Activated CD8-positive, alpha-beta memory T cell treated with anti-CD3 and anti-CD28 coated beads for 24 hours (primary cell): ENCODE results near the gene RHO.
"Not testable (repeated sequence)": the region's sequence is repeated elsewhere in the genome, so short reads cannot be mapped to it uniquely, and the experiment has no call there.

ENCODE experiments used
- DNase-seq: peaks from one replicate; pipeline ENCODE4 v3.0.0-alpha.2; 2020

The RHO gene

GRCh38 chr3:129522953-129523352, 5.5 kb upstream of the RHO start:
- no peak for DNase-seq

DNA sequence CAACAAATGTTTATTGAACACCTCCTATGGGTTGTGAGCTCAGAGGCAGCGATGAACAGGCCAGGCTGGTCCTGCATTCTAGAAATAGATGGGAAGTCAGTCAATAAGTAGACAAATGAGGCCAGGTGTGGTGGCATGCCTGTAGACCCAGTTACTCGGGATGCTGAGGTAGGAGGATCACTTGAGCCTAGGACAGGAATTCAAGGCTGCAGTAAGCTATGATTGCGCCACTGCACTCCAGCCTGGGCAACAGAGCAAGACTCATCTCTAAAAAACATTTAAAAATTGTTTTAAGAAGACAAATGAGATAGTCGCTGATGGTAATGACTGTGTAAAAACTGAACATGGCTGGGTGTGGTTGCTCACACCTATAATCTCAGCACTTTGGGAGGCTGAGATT, 4.4 kb upstream of the RHO start:
- no peak for DNase-seq

GRCh38 chr3:129525341-129525968, 3.0 kb upstream of the RHO start:
- no peak for DNase-seq

GRCh38 chr3:129526121-129526900, 2.1 kb upstream of the RHO start:
- no peak for DNase-seq

DNA sequence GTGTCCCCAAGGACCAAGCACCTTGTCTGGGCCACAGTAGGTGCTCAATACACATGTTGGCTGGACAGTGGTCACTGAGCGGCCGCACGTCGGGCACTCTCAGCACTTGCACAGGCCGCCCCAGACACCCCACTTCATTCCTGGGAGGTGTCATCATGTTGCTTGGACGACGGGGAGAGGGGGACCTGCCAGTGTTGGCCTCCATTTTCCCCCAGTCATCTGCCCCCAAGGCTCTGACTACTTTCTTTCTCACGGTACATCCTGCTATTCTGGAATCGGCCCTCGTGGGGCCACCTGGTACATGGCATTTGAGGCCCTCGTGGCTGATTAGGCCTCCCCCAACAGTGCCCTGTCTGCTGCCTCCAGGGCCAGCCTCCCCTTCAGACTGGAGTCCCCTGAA, 1.2 kb upstream of the RHO start:
- no peak for DNase-seq

DNA sequence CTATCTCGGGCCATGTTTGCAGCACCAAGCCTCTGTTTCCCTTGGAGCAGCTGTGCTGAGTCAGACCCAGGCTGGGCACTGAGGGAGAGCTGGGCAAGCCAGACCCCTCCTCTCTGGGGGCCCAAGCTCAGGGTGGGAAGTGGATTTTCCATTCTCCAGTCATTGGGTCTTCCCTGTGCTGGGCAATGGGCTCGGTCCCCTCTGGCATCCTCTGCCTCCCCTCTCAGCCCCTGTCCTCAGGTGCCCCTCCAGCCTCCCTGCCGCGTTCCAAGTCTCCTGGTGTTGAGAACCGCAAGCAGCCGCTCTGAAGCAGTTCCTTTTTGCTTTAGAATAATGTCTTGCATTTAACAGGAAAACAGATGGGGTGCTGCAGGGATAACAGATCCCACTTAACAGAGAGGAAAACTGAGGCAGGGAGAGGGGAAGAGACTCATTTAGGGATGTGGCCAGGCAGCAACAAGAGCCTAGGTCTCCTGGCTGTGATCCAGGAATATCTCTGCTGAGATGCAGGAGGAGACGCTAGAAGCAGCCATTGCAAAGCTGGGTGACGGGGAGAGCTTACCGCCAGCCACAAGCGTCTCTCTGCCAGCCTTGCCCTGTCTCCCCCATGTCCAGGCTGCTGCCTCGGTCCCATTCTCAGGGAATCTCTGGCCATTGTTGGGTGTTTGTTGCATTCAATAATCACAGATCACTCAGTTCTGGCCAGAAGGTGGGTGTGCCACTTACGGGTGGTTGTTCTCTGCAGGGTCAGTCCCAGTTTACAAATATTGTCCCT, 1.2 kb downstream of the RHO start:
- no peak for DNase-seq

- DNase-seq: no peak
Observed at GRCh38 chr3:129530251-129530791, 1.9 kb downstream of the RHO start.

DNA sequence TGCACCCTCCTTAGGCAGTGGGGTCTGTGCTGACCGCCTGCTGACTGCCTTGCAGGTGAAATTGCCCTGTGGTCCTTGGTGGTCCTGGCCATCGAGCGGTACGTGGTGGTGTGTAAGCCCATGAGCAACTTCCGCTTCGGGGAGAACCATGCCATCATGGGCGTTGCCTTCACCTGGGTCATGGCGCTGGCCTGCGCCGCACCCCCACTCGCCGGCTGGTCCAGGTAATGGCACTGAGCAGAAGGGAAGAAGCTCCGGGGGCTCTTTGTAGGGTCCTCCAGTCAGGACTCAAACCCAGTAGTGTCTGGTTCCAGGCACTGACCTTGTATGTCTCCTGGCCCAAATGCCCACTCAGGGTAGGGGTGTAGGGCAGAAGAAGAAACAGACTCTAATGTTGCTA, 2.4 kb downstream of the RHO start:
- DNase-seq: no peak

DNA sequence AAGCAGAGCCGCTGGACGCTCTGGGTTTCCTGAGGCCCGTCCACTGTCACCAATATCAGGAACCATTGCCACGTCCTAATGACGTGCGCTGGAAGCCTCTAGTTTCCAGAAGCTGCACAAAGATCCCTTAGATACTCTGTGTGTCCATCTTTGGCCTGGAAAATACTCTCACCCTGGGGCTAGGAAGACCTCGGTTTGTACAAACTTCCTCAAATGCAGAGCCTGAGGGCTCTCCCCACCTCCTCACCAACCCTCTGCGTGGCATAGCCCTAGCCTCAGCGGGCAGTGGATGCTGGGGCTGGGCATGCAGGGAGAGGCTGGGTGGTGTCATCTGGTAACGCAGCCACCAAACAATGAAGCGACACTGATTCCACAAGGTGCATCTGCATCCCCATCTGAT, 3.3 kb downstream of the RHO start:
- DNase-seq: no peak

DNA sequence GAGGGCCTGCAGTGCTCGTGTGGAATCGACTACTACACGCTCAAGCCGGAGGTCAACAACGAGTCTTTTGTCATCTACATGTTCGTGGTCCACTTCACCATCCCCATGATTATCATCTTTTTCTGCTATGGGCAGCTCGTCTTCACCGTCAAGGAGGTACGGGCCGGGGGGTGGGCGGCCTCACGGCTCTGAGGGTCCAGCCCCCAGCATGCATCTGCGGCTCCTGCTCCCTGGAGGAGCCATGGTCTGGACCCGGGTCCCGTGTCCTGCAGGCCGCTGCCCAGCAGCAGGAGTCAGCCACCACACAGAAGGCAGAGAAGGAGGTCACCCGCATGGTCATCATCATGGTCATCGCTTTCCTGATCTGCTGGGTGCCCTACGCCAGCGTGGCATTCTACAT, 3.8 kb downstream of the RHO start:
- DNase-seq: no peak

DNA sequence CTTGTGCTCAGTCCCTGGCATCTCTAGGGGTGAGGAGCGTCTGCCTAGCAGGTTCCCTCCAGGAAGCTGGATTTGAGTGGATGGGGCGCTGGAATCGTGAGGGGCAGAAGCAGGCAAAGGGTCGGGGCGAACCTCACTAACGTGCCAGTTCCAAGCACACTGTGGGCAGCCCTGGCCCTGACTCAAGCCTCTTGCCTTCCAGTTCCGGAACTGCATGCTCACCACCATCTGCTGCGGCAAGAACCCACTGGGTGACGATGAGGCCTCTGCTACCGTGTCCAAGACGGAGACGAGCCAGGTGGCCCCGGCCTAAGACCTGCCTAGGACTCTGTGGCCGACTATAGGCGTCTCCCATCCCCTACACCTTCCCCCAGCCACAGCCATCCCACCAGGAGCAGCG, 5.0 kb downstream of the RHO start:
- DNase-seq: no peak

DNA sequence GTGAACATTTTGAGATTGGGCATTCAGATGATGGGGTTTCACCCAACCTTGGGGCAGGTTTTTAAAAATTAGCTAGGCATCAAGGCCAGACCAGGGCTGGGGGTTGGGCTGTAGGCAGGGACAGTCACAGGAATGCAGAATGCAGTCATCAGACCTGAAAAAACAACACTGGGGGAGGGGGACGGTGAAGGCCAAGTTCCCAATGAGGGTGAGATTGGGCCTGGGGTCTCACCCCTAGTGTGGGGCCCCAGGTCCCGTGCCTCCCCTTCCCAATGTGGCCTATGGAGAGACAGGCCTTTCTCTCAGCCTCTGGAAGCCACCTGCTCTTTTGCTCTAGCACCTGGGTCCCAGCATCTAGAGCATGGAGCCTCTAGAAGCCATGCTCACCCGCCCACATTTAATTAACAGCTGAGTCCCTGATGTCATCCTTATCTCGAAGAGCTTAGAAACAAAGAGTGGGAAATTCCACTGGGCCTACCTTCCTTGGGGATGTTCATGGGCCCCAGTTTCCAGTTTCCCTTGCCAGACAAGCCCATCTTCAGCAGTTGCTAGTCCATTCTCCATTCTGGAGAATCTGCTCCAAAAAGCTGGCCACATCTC, 6.1 kb downstream of the RHO start:
- DNase-seq: no peak

GRCh38 chr3:129535075-129535474, 6.6 kb downstream of the RHO start:
- DNase-seq: no peak

DNA sequence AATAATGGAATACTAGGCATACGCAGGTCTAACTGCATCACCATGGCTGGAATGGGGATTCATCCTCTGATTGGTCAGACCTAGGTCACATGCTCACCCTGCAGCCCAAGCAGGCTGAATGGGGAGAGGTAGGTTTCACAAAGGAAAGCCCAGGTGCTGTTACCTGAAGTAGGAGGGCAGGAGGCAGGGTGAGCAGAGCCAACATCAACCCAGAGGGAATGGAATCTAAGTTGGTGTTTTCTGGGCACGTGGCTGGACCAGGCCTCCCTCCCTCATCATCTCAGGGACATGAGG, 7.9 kb downstream of the RHO start:
- DNase-seq: no peak

GRCh38 chr3:129536804-129537203, 8.4 kb downstream of the RHO start:
- DNase-seq: no peak

GRCh38 chr3:129539206-129539605, 10.8 kb downstream of the RHO start:
- no peak for DNase-seq

DNA sequence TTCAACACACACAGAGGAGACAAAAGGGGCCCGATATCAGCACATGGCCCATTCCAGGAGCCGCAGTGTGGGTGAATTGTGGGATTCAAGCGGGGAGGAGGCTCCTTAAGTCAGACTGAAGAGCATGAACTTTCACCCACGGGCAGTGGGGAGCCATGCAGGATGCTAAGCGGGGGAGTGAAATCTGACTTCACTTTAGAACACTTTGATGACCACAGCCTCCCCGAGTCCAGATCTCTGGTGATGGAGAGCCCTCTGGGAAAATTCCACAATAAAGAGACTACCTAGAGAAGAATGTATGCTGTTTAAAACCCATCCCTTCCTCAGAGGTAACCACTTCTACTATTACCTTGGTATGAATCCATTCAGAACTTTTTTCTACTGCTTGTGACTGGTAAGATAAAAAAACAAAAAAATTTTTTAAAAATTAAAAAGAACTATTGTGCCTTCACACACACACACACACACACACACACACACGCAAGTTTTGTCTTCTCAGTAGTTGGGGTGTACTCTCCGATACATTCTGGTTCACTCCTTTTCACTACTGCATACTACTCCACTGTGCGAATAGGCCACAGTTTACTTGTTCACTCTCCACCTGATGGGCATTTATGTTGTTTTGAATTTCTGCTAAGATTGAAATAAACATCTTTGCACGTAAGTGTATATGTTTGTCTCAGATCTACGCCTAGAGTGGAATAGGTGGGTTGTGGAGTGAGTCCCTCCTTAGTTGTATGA, 12.5 kb downstream of the RHO start:
- DNase-seq: no peak

DNA sequence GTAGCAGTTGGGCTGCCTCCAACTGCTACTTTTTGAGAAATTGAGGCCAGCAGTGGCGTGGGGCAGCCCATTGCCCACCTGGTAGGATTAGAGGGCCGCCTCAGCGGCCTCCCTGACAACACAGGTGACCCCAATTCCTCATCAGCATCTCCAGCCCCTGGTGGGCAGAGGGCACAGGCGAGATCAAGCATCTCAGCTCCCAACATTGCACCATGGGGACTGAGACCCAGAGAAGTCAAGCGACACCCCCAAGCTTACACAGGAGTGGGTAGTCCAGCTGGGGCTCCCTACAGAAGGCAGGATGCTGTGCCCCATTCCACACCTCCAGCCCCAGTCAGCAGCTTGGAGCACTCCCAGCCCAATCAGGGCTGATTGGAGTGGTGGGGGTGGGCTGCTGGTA, 14.3 kb downstream of the RHO start:
- no peak for DNase-seq

DNA sequence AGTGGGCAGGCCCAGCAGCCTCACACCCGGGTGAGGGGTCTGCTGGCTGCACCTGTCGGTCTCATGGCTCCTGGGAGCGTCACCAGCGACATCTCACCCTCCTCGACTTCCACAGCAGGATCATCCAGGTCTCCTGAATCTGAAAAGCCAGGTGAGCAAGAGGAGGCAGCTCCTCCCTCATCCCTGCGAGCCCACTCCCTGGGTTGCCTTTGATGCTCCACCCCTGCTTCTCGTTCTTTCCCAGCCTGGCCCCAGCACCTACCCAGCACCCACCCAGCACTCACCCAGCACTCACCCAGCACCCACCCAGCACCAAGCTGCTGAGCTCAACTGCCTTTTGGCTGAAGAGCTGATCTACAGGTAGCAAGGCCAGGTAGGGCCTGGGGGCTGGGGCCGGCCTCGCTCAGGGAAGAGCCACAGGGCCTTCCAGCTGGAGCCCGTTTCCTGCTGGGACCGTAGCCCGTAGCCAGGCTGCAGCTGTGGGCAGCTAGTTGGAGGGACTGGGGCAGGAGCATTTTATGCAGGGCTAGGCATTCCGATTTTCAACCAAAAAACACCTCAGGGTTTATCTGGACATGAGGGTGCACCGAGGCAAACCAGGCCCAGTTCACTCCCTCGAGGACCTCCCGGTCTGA, 14.8 kb downstream of the RHO start, which contains the start of gene H1-8:
H1-8 (plus strand) TSS at position 20 of the 635 bp plus-strand sequence; CDS start at position 64, 44 bp downstream.
- no peak for DNase-seq

- no peak for DNase-seq
Observed at GRCh38 chr3:129543999-129544398, 15.6 kb downstream of the RHO start.

GRCh38 chr3:129545951-129546350, 17.5 kb downstream of the RHO start:
- DNase-seq: not testable (repeated sequence)

DNA sequence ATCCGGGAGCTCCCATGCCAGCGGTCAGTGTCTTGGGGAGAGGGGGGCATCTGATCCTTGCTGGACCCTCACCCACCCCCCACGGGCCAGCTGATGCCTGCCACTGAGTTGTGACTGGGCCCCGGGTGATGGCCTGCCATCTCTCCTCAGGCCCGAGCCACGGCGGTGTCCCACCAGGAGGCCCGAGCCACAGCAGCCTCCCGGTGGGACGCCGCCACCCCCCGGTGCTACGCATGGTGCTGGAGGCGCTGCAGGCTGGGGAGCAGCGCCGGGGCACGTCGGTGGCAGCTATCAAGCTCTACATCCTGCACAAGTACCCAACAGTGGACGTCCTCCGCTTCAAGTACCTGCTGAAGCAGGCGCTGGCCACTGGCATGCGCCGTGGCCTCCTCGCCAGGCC, 18.8 kb downstream of the RHO start:
- DNase-seq: no peak
